HepG2 (cell line): ENCODE data around the gene GNB3. TPM values are rescaled to one million over a fixed set of nuclear protein-coding genes. Genes with fewer than 3 reads are reported as not detected.

Experiments used
- ATF2 ChIP-seq: sonication (generic); formaldehyde crosslinking; IDR thresholded peaks from 2 replicates; pipeline ENCODE4 v1.4.0; 2020; ENCODE audit warnings: missing genetic modification reagents
- DNMT3B ChIP-seq: conservative IDR thresholded peaks from 2 replicates; pipeline ENCODE4 v1.6.1; 2016; ENCODE audit warnings: missing biosample characterization, control low read depth
- E2F5 ChIP-seq: sonication (generic); formaldehyde crosslinking; conservative IDR thresholded peaks from 2 replicates; pipeline ENCODE4 v1.4.0; 2020; ENCODE audit warnings: missing genetic modification reagents
- ELF1 ChIP-seq: sonication (generic); formaldehyde crosslinking; IDR thresholded peaks from 2 replicates; pipeline ENCODE4 v1.4.0; 2020; ENCODE audit warnings: missing genetic modification reagents
- IRF2 ChIP-seq: IDR thresholded peaks from 2 replicates; pipeline ENCODE4 v1.6.1; 2018; ENCODE audit warnings: missing genetic modification reagents, missing compliant biosample characterization
- MATR3 ChIP-seq: sonication (generic); formaldehyde crosslinking; IDR thresholded peaks from 2 replicates; pipeline ENCODE4 v1.4.0; 2020; ENCODE audit warnings: missing genetic modification reagents
- NAIF1 ChIP-seq: sonication (generic); formaldehyde crosslinking; IDR thresholded peaks from 2 replicates; pipeline ENCODE4 v1.5.0; 2020; ENCODE audit warnings: mild to moderate bottlenecking, missing genetic modification reagents, borderline replicate concordance
- PHF21A ChIP-seq: sonication (generic); formaldehyde crosslinking; IDR thresholded peaks from 2 replicates; pipeline ENCODE4 v1.5.0; 2020; ENCODE audit warnings: mild to moderate bottlenecking, missing genetic modification reagents
- PTBP1 ChIP-seq: fragments of 200-400 bp; formaldehyde crosslinking; IDR thresholded peaks from 2 replicates; pipeline ENCODE4 v1.6.1; 2018; ENCODE audit warnings: low read length, low read depth; ENCODE audit not compliant: poor library complexity, severe bottlenecking
- RARA ChIP-seq: IDR thresholded peaks from 2 replicates; pipeline ENCODE4 v1.6.1; 2016; ENCODE audit warnings: missing genetic modification reagents, missing compliant biosample characterization
- REL ChIP-seq: sonication (generic); formaldehyde crosslinking; conservative IDR thresholded peaks from 2 replicates; pipeline ENCODE4 v1.8.0; 2022; ENCODE audit warnings: mild to moderate bottlenecking, missing genetic modification reagents, moderate library complexity
- TAF15 ChIP-seq: fragments of 200-400 bp; formaldehyde crosslinking; IDR thresholded peaks from one replicate; pipeline ENCODE4 v1.6.1; 2018; ENCODE audit warnings: mild to moderate bottlenecking, low read depth, low read length; ENCODE audit not compliant: poor library complexity, severe bottlenecking
- TRIM24 ChIP-seq: sonication (generic); formaldehyde crosslinking; IDR thresholded peaks from 2 replicates; pipeline ENCODE4 v1.8.0; 2022; ENCODE audit warnings: mild to moderate bottlenecking, missing genetic modification reagents
- YEATS4 ChIP-seq: sonication (generic); formaldehyde crosslinking; IDR thresholded peaks from 2 replicates; pipeline ENCODE4 v1.4.0; 2020; ENCODE audit warnings: missing genetic modification reagents, borderline replicate concordance
- ZIK1 ChIP-seq: sonication (generic); formaldehyde crosslinking; IDR thresholded peaks from 2 replicates; pipeline ENCODE4 v1.5.0; 2020; ENCODE audit warnings: mild to moderate bottlenecking, low read depth, missing genetic modification reagents, borderline replicate concordance
- ZNF124 ChIP-seq: sonication (generic); formaldehyde crosslinking; IDR thresholded peaks from 2 replicates; pipeline ENCODE4 v1.4.0; 2020; ENCODE audit warnings: missing genetic modification reagents
- ZNF263 ChIP-seq: sonication (generic); formaldehyde crosslinking; IDR thresholded peaks from 2 replicates; pipeline ENCODE4 v1.4.0; 2020; ENCODE audit warnings: missing genetic modification reagents
- ZNF337 ChIP-seq: sonication (generic); formaldehyde crosslinking; IDR thresholded peaks from 2 replicates; pipeline ENCODE4 v1.5.1; 2020; ENCODE audit warnings: missing genetic modification reagents, low read depth, mild to moderate bottlenecking, borderline replicate concordance
- ZNF550 ChIP-seq: sonication (generic); formaldehyde crosslinking; IDR thresholded peaks from 2 replicates; pipeline ENCODE4 v1.4.0; 2020; ENCODE audit warnings: mild to moderate bottlenecking, missing genetic modification reagents, borderline replicate concordance
- ZNF577 ChIP-seq: sonication (generic); formaldehyde crosslinking; IDR thresholded peaks from 2 replicates; pipeline ENCODE4 v1.4.0; 2020; ENCODE audit warnings: mild to moderate bottlenecking, low read depth, missing genetic modification reagents, borderline replicate concordance
- ZNF615 ChIP-seq: sonication (generic); formaldehyde crosslinking; IDR thresholded peaks from 2 replicates; pipeline ENCODE4 v1.5.0; 2020; ENCODE audit warnings: mild to moderate bottlenecking, missing genetic modification reagents, borderline replicate concordance
- ZNF629 ChIP-seq: sonication (generic); formaldehyde crosslinking; conservative IDR thresholded peaks from 2 replicates; pipeline ENCODE4 v1.5.0; 2020; ENCODE audit warnings: missing genetic modification reagents
- ZNF670 ChIP-seq: sonication (generic); formaldehyde crosslinking; IDR thresholded peaks from 2 replicates; pipeline ENCODE4 v1.8.0; 2022; ENCODE audit warnings: mild to moderate bottlenecking, missing genetic modification reagents, borderline replicate concordance
- ZNF720 ChIP-seq: sonication (generic); formaldehyde crosslinking; IDR thresholded peaks from 2 replicates; pipeline ENCODE4 v1.4.0; 2020; ENCODE audit warnings: missing genetic modification reagents
- ZNF780A ChIP-seq: sonication (generic); formaldehyde crosslinking; IDR thresholded peaks from 2 replicates; pipeline ENCODE4 v1.8.0; 2022; ENCODE audit warnings: mild to moderate bottlenecking, missing genetic modification reagents, moderate library complexity
- polyA plus RNA-seq, 8 experiments: library from polyadenylated mRNA; depleted of rRNA in 3 of 8; stranded (reverse) in 7 of 8; unstranded in 1 of 8; fragments of >200 nt; fragmentation: Illumina TruSeq in 4 of 8; extraction: Trizol in 4 of 8; gene quantifications; 2 replicates each; pipeline versions ENCODE4 v1.2.1 to v1.2.3, GENCODE V29; 2011 to 2016; ENCODE audit warnings: low read depth in 4 of 8, missing spikeins in 1 of 8, mixed read lengths in 1 of 8; ENCODE audit not compliant: insufficient read depth in 1 of 8
- total RNA-seq, 5 experiments: library from RNA; depleted of rRNA; stranded (reverse); fragments of >200 nt; fragmentation: Illumina TruSeq; extraction: Trizol; gene quantifications; 2 replicates each; pipeline ENCODE4 v1.2.3, GENCODE V29; 2016; ENCODE audit warnings: low read depth in 1 of 5
- TF ChIP-seq, protein P1 (sequence below): sonication (generic); formaldehyde crosslinking; IDR thresholded peaks from 2 replicates; pipeline ENCODE4 v1.4.0; 2020; ENCODE audit warnings: low read depth, mild to moderate bottlenecking, missing genetic modification reagents

Gene GNB3
- total and polyA plus RNA-seq, 2 of the 13 experiments (the other 11 are each of a cell fraction or from before 2014, with no cell fraction given), result 1.3 to 3.6 TPM

DNA sequence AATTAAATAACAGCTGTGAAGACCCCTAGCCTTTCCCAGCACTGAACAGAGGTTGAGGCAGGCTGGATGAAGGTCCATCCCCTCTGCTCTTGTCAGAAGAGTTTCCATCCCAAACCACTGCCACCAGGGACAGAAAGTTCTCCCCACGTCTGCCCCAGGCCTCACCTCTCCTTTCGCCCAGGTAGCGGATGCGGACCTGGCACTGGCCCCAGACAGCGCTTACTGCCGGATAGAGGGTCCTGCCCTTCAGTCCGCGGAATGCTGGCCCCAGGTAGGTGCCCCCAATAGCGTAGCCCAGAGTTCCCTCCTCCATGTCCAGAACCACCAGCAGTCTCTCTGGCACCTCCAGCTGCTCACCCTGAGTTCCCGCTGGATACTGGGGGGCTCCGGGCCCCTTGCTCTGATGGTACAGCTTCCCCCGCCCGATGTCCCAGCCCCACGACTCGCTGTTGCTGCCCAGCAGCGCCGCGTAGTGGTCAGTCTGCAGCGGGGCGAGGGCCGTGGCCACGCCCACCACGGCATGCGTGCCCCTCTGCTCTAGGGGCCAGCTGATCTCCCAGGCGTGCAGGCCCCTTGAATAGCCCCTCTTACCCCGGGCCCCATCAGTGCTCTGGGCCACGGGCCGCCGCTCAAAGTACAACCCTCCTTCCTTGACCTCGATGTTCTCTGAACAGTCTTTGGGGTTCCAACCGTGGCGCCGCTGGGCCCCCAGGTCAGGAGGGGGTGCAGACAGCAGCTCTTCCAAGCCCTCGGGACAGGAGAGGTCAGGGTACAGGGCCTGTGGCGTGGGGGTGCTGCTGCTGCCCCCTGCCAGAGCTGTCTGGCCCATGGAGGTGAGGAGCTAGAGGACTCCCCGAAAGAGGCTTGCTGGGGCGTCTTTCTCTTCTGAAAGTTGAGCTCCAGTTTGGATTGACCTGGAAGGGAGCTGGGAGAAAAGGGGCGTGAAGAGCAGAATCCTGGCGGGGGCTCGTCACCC, 31.6 kb downstream of the GNB3 start (continued):
- TF ChIP-seq RARA (CRISPR knock-in tag) (peak; percentile 38; the same call in 1 of the 2 replicates), ZNF577 (CRISPR knock-in tag) (0 out of 2 replicates have a peak, but pooled peaks have one; percentile 41), PTBP1 (peak; percentile 85), ZIK1 (CRISPR knock-in tag) (no peak), TRIM24 (CRISPR knock-in tag) (no peak), ZNF124 (CRISPR knock-in tag) (0 out of 2 replicates have a peak, but pooled peaks have one; percentile 22), ZNF337 (CRISPR knock-in tag) (0 out of 2 replicates have a peak, but pooled peaks have one; percentile 3), REL (CRISPR knock-in tag) (peak; percentile 65; the same call in 1 of the 2 replicates), E2F5 (peak; percentile 36; the same call in 1 of the 2 replicates), NAIF1 (no peak), DNMT3B (no peak), TAF15 (peak; percentile 76), IRF2 (CRISPR knock-in tag) (peak; percentile 61; the same call in 1 of the 2 replicates), ELF1 (CRISPR knock-in tag) (no peak), ZNF720 (CRISPR knock-in tag) (no peak), MATR3 (CRISPR knock-in tag) (no peak), ZNF550 (CRISPR knock-in tag) (no peak; the same call in 1 of the 2 replicates), ZNF780A (CRISPR knock-in tag) (no peak), ZNF615 (CRISPR knock-in tag) (no peak), PHF21A (CRISPR knock-in tag) (peak; percentile 77), YEATS4 (CRISPR knock-in tag) (peak; percentile 78; the same call in 1 of the 2 replicates), ZNF629 (CRISPR knock-in tag) (no peak), ZNF263 (CRISPR knock-in tag) (0 out of 2 replicates have a peak, but pooled peaks have one; percentile 29), ZNF670 (CRISPR knock-in tag) (peak; percentile 89), ATF2 (peak; percentile 25; the same call in 1 of the 2 replicates)
- TF ChIP-seq, protein P1, sequence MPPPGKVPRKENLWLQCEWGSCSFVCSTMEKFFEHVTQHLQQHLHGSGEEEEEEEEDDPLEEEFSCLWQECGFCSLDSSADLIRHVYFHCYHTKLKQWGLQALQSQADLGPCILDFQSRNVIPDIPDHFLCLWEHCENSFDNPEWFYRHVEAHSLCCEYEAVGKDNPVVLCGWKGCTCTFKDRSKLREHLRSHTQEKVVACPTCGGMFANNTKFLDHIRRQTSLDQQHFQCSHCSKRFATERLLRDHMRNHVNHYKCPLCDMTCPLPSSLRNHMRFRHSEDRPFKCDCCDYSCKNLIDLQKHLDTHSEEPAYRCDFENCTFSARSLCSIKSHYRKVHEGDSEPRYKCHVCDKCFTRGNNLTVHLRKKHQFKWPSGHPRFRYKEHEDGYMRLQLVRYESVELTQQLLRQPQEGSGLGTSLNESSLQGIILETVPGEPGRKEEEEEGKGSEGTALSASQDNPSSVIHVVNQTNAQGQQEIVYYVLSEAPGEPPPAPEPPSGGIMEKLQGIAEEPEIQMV (CRISPR knock-in tag), result peak; percentile 88
